Right renal pelvis (tissue), 4 donors: ENCODE results near the gene OR2B3. TPM values are rescaled to one million over a fixed set of nuclear protein-coding genes. Genes with fewer than 3 reads are reported as not detected.
"Not testable (repeated sequence)": the region's sequence is repeated elsewhere in the genome, so short reads cannot be mapped to it uniquely, and the experiment has no call there.

Experiments used
- DNase-seq, 4 donors: peaks; one replicate each; pipeline ENCODE4 v3.0.0-alpha.2; 2013; ENCODE audit warnings: low read depth in 4 of 4, low spot score in 3 of 4, missing footprints in 1 of 4
- polyA plus RNA-seq, 4 donors: library from polyadenylated mRNA; unstranded; fragments of 120-200 nt; gene quantifications; one replicate each; pipeline ENCODE4 v1.2.1, GENCODE V29; 2013; ENCODE audit not compliant: insufficient read length in 4 of 4

Gene OR2B3, protein sequence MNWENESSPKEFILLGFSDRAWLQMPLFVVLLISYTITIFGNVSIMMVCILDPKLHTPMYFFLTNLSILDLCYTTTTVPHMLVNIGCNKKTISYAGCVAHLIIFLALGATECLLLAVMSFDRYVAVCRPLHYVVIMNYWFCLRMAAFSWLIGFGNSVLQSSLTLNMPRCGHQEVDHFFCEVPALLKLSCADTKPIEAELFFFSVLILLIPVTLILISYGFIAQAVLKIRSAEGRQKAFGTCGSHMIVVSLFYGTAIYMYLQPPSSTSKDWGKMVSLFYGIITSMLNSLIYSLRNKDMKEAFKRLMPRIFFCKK
- polyA plus RNA-seq: not detected

GRCh38 chr6:29087213-29087612, at the start of gene OR2B3:
TSS of gene OR2B3 (minus strand) at chr6:29087313. CDS start at chr6:29087248, 65 bp downstream.
- DNase-seq: no peak

DNA sequence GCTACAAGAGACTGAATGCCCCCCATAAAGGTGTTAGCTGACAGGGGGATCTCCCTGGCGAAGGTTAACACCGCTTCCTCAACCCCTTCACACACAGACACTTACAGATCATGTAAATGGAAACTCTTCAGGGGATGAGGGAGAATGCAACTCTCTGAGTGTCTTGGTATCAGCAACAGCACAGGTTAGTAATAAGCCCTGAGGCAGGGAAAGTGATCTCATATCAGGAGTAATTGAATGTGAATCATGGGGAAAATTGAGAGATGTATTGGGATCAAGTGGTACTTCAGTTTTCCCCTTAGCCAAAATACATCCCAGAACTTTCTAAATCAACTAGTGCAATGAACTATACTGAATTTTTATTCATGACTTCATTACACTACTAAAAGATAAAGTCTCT, 44.6 kb upstream of the OR2B3 start:
- DNase-seq: no peak

- DNase-seq: no peak
These were observed 43.5 kb upstream of the OR2B3 start for GRCh38 chr6:29130644-29131043.

DNA sequence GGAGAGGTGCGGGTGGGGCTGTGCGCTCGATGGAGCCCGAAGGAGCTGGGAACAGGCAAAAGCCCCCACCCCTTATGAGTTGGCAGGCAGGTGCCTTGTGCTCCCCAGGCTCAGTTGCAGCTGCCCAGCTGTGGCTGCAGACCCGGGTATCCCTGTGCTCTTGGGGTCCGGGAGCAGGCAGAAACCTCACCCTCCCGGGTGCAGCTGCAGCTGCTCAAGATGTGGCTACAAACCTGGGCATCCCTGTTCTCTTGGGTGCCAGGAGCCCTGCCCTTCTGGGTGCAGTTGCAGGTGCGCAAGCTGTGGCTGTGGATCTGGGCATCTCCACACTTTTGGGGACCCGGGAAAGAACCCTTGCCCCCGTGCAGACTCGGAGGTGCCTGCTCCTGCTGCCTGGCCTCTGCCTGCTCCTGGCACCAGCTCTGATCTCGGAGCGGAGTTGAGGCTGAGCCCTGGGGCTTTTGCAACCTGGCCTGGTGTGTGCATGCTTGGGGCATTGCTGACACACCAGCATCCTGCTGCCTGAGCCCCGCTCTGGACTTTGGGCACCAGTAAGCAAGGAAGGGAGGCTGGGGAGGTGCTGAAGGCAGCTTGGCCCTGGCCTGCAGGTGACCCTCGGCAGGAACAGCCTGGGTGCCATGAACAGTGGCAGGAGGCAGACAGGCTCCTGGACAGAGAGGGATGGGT, 42.4 kb upstream of the OR2B3 start:
- no peak for DNase-seq

GRCh38 chr6:29114964-29115363, 27.9 kb upstream of the OR2B3 start:
- not testable (repeated sequence) for DNase-seq

DNA sequence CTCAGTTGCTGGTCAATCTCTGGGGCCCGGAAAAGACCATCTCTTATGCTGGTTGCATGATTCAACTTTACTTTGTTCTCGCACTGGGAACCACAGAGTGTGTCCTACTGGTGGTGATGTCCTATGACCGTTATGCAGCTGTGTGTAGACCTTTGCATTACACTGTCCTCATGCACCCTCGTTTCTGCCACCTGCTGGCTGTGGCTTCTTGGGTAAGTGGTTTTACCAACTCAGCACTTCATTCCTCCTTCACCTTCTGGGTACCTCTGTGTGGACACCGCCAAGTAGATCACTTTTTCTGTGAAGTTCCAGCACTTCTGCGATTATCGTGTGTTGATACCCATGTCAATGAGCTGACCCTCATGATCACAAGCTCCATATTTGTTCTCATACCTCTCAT, 25.0 kb upstream of the OR2B3 start:
- no peak for DNase-seq

DNA sequence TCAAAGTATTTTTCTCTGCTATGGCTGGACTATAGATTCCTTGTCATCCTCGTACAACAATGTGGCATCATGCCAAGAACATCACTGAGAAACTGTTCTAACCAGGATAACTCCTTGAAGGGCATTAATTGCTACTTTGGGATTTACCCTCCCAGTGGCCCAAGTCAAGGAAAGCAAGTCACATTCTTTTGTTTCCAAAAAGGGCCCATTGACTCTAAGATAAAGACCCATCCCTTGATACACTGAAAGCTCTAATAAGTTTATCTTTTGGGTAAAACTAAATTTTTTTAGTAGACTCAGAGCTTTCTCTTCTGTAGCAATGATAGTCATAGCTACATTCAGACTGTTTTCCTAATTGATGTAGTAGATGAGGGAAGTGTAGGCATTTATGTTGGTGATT, 20.6 kb upstream of the OR2B3 start, which contains the start of gene OR2J3:
TSS of gene OR2J3 (plus strand) at position 301 of the 400 bp plus-strand sequence. CDS start 3,833 bp downstream, outside the sequence.
- DNase-seq: no peak

GRCh38 chr6:29099190-29099589, 12.1 kb upstream of the OR2B3 start, which contains the start of gene OR2J1:
TSS of gene OR2J1 (plus strand) at chr6:29099490. CDS start at chr6:29100943, 1,453 bp downstream.
- no peak for DNase-seq

- no peak for DNase-seq
These were observed 10.7 kb upstream of the OR2B3 start for GRCh38 chr6:29097803-29098202.

DNA sequence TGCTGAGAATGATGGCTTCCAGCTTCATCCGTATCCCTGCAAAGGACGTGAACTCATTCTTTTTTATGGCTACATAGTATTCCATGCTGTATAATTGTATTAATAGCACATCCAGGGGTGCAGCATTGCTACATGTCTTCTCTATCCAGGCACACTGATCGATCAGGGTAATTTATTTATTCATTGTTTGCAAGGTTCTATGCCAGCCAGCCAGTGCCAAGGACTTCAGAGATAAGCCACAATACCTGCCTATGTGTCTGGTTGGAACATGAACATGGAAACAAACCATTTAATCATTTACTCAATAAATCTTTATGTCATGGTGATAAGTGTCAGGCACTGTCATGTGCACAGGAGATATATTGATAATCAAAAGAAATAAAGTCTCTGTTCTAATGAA, 5.8 kb upstream of the OR2B3 start:
- DNase-seq: no peak

- DNase-seq: no peak
These were observed 4.7 kb downstream of the OR2B3 start for GRCh38 chr6:29082457-29082856.

GRCh38 chr6:29081312-29081711, 5.8 kb downstream of the OR2B3 start:
- DNase-seq: no peak

DNA sequence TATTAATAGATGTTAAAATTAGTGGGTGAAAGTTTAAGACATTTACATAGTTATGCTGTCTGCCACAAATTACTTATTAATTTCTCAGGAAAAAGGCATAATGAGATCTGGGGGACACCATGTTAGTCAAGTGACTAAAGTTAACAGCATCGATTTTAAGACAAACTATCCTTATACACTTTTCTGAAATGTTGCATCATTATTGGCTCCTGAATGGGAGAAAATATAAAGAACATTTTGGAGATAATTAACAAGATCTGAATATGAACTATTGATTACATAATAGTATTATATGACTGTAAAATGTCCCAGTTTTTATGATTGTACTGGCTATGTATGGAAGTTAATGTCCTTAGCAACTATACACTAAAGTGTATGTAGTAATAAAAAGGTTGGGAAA, 7.9 kb downstream of the OR2B3 start:
- DNase-seq: no peak

DNA sequence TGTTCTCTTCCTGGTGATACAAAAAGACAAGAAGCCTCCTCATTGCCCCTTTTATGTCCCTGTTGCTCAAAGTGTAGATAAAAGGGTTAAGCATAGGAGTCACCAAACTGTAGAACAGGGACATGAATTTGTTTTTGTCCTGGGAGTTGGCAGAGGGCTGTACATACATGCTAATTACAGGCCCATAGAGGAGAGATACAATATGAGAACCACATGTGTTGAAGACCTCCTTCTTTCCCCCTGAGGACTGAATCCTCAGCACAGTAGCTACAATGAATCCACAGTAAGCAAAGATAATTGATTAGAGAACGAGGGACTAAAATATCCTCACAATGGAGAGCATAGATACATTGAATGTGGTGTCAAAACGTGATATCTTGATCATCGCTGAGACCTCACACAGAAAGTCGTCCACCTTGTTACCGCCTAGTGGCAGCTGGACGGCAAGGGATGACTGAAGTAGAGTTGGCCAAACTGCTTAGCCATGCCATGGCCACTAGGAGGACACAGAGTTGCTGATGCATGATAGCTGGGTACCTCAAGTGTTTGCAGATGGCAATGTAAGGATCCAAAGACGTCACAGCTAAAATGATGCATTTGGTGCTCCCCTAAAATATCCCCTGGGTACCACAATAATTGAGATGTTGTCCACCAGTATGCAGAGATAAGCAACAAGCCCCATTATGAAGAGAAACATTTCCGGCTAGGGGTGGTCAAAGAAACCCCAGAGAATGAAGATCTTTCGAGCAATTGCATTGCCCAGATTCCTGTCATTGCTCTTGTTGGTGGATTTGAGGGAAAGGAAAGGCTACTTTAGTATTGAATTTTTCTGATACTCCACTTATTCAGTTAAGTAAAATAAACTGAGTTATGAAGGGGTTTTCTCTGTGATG, 15.0 kb downstream of the OR2B3 start:
- DNase-seq: no peak

DNA sequence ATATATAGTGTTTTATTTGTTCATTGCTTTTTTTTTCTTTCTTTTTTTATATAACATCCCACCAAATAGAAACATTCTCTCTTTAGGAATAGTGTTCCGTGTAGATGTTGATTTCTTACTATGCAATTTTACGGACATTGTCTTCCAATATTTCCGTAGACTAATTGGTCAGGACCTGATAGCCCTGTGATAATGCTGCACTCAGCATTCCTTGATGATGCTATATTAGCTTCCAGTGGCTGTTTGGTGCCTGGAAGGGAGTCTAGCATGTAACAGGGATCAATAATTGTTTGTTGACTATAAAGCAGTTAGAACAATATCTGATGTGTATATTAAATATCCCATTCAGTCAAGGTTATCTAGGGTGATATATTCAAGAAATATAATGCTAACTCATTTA, 35.4 kb downstream of the OR2B3 start:
- DNase-seq: no peak

GRCh38 chr6:29045075-29045474, 42.0 kb downstream of the OR2B3 start, which contains the start of gene OR2W1:
TSS of gene OR2W1 (minus strand) at chr6:29045175. CDS start at chr6:29045175, 0 bp downstream.
- DNase-seq: no peak

Other genes starting within 250 kb of the OR2B3 start
- gene TRIM27, start 163.3 kb downstream of the OR2B3 start, polyA plus RNA-seq: 10 to 100 TPM; 68.8 to 78.8 (median 72.1) TPM
- 1 to 10 TPM; 5.7 to 6.8 (median 6.4) TPM for gene ZNF311, start 82.0 kb downstream of the OR2B3 start, polyA plus RNA-seq
- not detected for gene OR2W1, start 42.1 kb downstream of the OR2B3 start, polyA plus RNA-seq
- not detected for gene OR2J1, start 12.2 kb upstream of the OR2B3 start, polyA plus RNA-seq
- gene OR2J3, start 20.7 kb upstream of the OR2B3 start, polyA plus RNA-seq: not detected
- not detected for gene OR2J2, start 83.6 kb upstream of the OR2B3 start, polyA plus RNA-seq
- gene OR14J1, start 214.4 kb upstream of the OR2B3 start, polyA plus RNA-seq: under 1 TPM in 3 of 4 donors, not detected in 1; 0.05 to 0.13 (median 0.07) TPM